T-helper 17 cell (primary cell): ENCODE measurements around the gene PLPPR4. TPM values are rescaled to one million over a fixed set of nuclear protein-coding genes. Genes with fewer than 3 reads are reported as not detected.
"Not testable (repeated sequence)": the region's sequence is repeated elsewhere in the genome, so short reads cannot be mapped to it uniquely, and the experiment has no call there.

Experiments used
- ATAC-seq: fragments of 150-1000 bp; cut with Tn5 transposase; 2 replicates; pipeline ENCODE4 v1.10.0; 2021; ENCODE audit warnings: mild to moderate bottlenecking, moderate library complexity
- DNase-seq, 3 donors: peaks; one replicate each; pipeline versions ENCODE4 v3.0.0 to v3.0.0-alpha.2; 2020 to 2021
- H3K9me3 ChIP-seq: one replicate; pipeline ENCODE4 v1.7.0; 2013; ENCODE audit warnings: low read length, mild to moderate bottlenecking; ENCODE audit not compliant: control insufficient read depth, poor library complexity, severe bottlenecking
- H3K27ac Mint-ChIP-seq: one replicate; pipeline ENCODE4 v1.8.0; 2022; ENCODE audit warnings: mild to moderate bottlenecking, moderate library complexity, mixed read lengths
- H3K27me3 Mint-ChIP-seq: one replicate; pipeline ENCODE4 v1.8.0; 2022; ENCODE audit warnings: mixed read lengths
- H3K36me3 Mint-ChIP-seq: one replicate; pipeline ENCODE4 v1.8.0; 2022; ENCODE audit warnings: low read depth, mixed read lengths
- H3K4me1 Mint-ChIP-seq: one replicate; pipeline ENCODE4 v1.8.0; 2022; ENCODE audit warnings: mild to moderate bottlenecking, mixed read lengths
- H3K4me3 Mint-ChIP-seq: one replicate; pipeline ENCODE4 v1.8.0; 2022; ENCODE audit warnings: mild to moderate bottlenecking, moderate library complexity, mixed read lengths
- total RNA-seq, 4 donors: library from RNA in 2 of 4; stranded (reverse) in 2 of 4; gene quantifications; one replicate each; pipeline ENCODE4 v1.2.3 and lab custom pipeline; 2022 to 2026

PLPPR4 gene
- total RNA-seq, 2 donors from 2014 or later, result not detected

DNA sequence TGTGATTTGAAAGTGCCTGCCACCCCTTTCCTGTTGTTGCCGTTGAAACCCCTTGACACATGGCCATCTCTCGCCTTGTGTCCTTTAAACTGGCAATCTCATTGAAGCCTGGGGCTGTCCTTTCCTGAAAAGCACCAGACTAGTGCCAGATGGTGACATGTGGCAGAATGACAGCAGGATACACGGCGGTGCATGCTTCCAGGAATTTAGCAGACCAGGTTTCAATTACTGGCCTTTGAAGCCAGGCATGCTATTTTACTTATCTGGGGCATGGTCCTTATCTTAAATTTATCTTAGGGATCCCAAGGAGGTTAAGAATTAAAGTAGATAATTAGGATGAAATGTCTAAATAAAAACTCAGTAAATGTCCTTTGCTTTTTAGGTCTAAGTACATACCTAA, 15.2 kb downstream of the PLPPR4 start:
- Mint-ChIP-seq H3K36me3 (no peaks in the 10 kb centered on the region), H3K4me3 (no peak overlapping the region), H3K27ac (no peak overlapping the region), H3K4me1 (no peaks in the 10 kb centered on the region), H3K27me3 (peaks cover 15% of the 10 kb centered on the region)
- ATAC-seq (no peak), DNase-seq (no peak)
- no peaks in the 10 kb centered on the region for H3K9me3 ChIP-seq

DNA sequence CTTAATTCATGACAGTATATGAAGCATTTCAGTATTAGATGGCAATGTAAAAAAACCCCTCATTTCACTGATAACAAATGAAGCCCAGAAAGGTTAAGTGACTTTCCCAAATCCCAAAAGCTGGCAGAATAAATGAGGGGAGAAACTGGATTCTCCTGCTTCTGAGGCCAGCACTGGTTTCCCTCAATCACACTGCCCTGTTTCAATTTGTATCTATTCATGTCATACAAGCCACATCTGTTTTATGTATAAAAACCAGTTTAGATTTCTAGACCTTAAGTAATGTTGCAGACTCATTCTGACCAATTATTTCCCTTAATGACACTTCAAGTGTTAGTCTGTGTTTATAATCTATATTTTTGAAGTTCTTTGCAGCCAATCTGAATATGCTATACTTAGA, 16.8 kb downstream of the PLPPR4 start:
- Mint-ChIP-seq H3K4me1 (no peaks in the 10 kb centered on the region), H3K4me3 (no peak overlapping the region), H3K27me3 (peaks cover 15% of the 10 kb centered on the region), H3K36me3 (no peaks in the 10 kb centered on the region), H3K27ac (no peak overlapping the region)
- no peak for ATAC-seq
- DNase-seq, result no peak
- no peaks in the 10 kb centered on the region for H3K9me3 ChIP-seq

DNA sequence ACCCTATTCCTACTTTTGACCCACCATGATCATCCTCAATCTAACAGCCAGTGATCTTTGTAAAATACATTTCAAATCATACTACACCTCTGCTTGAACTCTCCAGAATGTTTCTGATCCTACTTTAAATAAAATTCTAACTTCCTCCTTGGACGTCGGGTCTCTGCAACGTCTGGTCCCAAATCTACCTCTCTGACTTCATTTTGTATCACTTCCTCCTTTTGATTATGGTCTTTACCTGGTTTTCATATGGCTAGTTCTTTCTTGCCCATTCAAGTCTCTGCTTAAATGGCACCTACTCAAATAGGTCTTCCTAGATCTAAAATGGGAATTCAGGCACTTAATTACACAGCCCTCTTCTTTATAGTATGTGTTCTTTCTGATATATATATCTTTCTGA, 18.2 kb downstream of the PLPPR4 start:
- no peaks in the 10 kb centered on the region for H3K36me3 Mint-ChIP-seq
- no peak for ATAC-seq
- no peak overlapping the region for H3K4me3 Mint-ChIP-seq
- peaks cover 15% of the 10 kb centered on the region for H3K27me3 Mint-ChIP-seq
- H3K9me3 ChIP-seq, result peaks cover 2% of the 10 kb centered on the region
- no peaks in the 10 kb centered on the region for H3K4me1 Mint-ChIP-seq
- H3K27ac Mint-ChIP-seq, result no peak overlapping the region
- DNase-seq, result no peak

DNA sequence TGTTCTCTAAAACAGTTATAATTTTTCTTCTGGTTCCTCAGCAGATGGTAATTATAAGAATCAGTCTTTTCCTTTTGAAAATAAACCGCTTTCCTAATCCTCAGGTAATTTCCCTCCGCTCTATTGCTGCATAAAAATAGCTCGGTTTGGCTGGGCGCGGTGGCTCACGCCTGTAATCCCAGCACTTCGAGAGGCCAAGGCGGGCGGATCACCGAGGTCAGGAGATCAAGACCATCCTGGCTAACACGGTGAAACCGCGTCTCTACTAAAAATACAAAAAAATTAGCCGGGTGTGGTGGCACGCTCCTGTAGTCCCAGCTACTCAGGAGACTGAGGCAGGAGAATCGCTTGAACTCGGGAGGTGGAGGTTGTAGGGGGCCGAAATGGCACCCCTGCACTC, 19.2 kb downstream of the PLPPR4 start:
- not testable (repeated sequence) for H3K9me3 ChIP-seq, ATAC-seq, H3K4me1 Mint-ChIP-seq, H3K27ac Mint-ChIP-seq, H3K36me3 Mint-ChIP-seq, DNase-seq, H3K4me3 Mint-ChIP-seq
- H3K27me3 Mint-ChIP-seq, result peaks cover 15% of the 10 kb centered on the region

DNA sequence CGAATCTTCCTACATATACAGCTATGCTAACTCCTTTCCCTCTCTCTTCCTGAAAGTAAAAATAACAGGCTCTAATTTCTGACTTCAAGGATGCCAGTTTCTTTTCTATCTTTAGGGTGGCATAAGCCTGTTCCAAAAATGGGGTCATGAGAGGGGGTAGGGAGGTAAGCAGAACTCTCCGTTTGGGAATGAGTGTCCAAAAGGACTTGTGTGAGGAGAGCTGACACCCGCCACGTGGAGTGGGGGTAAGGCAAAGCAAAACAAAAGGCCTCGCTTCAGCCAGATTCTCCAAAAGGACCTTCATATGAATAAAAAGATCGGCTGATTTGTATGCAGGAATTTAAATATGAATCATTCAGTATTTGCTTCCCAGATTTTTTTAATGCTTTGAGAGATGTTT, 28.6 kb downstream of the PLPPR4 start:
- H3K4me1 Mint-ChIP-seq, result no peaks in the 10 kb centered on the region
- no peak for ATAC-seq
- H3K27ac Mint-ChIP-seq, result no peak overlapping the region
- no peak overlapping the region for H3K4me3 Mint-ChIP-seq
- DNase-seq, result no peak
- no peaks in the 10 kb centered on the region for H3K36me3 Mint-ChIP-seq
- H3K9me3 ChIP-seq, result no peaks in the 10 kb centered on the region
- no peaks in the 10 kb centered on the region for H3K27me3 Mint-ChIP-seq

DNA sequence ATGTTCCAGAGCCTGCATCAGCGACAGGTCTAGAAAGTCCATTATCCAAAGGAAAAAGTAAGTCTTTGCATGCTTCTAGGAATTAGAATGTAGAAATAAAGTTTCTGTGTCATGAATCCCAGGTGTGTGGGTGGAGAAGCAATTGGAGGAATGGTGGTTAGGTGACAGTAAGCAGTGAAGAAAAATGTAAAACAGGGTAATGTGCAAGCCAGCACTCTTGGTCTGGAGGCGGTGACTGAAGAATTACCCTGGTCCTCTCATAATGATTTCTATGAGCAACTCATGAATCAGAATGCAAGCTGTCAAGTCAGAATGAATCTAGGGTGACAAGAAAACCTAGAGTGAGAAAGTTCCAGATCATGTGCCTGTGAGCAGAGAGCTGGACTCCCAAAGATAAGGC, 33.6 kb downstream of the PLPPR4 start:
- no peaks in the 10 kb centered on the region for H3K9me3 ChIP-seq
- no peak overlapping the region for H3K4me3 Mint-ChIP-seq
- no peaks in the 10 kb centered on the region for H3K36me3 Mint-ChIP-seq
- no peaks in the 10 kb centered on the region for H3K4me1 Mint-ChIP-seq
- H3K27ac Mint-ChIP-seq, result no peak overlapping the region
- ATAC-seq (no peak), DNase-seq (no peak)
- no peaks in the 10 kb centered on the region for H3K27me3 Mint-ChIP-seq

DNA sequence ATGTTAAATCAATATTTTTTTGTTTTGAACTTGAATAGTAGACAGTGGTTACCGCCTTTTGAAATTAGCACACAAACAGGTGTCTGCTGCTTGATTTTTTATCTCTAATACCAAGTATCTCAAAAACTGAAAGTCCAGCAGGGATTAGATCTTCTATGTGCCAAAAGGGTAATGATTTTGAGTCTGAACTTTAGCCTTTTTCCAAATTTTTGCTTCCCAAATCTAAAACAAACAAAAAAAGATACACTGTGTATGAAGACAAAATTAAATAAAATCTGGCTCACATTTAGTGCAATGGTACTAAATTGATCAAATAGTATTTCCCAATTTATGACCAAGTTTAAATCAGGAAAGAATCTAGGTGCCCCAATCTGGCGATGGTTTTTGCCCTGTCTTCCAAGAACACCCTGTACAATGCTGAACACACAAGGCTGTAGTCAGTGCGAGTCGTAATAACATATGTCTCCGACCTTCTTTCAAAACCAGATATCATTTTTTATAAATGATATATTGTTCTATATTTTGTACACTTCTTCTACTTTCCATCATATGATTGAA, 40.5 kb downstream of the PLPPR4 start:
- no peaks in the 10 kb centered on the region for H3K9me3 ChIP-seq
- ATAC-seq (no peak), DNase-seq (no peak)
- H3K27me3 Mint-ChIP-seq, result no peaks in the 10 kb centered on the region
- no peak overlapping the region for H3K4me3 Mint-ChIP-seq
- H3K36me3 Mint-ChIP-seq, result no peaks in the 10 kb centered on the region
- no peak overlapping the region for H3K27ac Mint-ChIP-seq
- H3K4me1 Mint-ChIP-seq, result no peaks in the 10 kb centered on the region

DNA sequence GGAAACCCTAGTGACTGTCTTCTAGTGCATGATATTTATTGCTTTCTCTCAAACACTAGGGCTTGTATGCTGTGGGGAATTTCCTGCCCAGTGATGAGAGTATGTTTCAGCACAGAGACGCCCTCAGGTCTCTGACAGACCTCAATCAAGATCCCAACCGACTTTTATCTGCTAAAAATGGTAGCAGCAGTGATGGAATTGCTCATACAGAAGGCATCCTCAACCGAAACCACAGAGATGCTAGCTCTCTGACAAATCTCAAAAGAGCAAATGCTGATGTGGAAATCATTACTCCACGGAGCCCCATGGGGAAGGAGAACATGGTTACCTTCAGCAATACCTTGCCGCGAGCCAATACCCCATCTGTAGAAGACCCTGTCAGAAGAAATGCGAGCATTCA, 41.3 kb downstream of the PLPPR4 start:
- DNase-seq (no peak), ATAC-seq (no peak)
- Mint-ChIP-seq H3K27me3 (no peaks in the 10 kb centered on the region), H3K4me3 (no peak overlapping the region), H3K27ac (no peak overlapping the region), H3K4me1 (no peaks in the 10 kb centered on the region), H3K36me3 (no peaks in the 10 kb centered on the region)
- H3K9me3 ChIP-seq, result no peaks in the 10 kb centered on the region

DNA sequence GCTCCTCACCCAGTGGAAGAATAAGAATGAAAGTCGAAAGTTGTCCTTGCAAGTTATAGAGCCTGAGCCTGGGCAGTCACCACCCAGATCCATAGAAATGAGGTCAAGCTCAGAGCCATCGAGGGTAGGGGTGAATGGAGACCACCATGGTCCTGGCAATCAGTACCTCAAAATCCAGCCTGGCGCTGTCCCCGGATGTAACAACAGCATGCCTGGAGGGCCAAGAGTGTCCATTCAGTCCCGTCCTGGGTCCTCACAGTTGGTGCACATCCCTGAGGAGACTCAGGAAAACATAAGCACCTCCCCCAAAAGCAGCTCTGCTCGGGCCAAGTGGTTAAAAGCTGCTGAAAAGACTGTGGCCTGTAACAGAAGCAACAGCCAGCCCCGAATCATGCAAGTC, 41.8 kb downstream of the PLPPR4 start:
- Mint-ChIP-seq H3K4me3 (no peak overlapping the region), H3K27me3 (peaks cover under 1% of the 10 kb centered on the region), H3K4me1 (no peaks in the 10 kb centered on the region), H3K36me3 (no peaks in the 10 kb centered on the region), H3K27ac (no peak overlapping the region)
- H3K9me3 ChIP-seq, result no peaks in the 10 kb centered on the region
- no peak for DNase-seq
- ATAC-seq, result no peak

DNA sequence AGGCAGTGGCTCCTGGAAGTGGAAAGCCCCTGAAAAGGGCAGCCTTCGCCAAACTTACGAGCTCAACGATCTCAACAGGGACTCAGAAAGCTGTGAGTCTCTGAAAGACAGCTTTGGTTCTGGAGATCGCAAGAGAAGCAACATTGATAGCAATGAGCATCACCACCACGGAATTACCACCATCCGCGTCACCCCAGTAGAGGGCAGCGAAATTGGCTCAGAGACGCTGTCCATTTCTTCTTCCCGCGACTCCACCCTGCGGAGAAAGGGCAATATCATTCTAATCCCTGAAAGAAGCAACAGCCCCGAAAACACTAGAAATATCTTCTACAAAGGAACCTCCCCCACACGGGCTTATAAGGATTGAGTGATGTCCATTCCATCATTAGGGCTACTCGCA, 42.4 kb downstream of the PLPPR4 start:
- H3K9me3 ChIP-seq, result no peaks in the 10 kb centered on the region
- no peak overlapping the region for H3K4me3 Mint-ChIP-seq
- no peak for DNase-seq
- no peak for ATAC-seq
- no peaks in the 10 kb centered on the region for H3K36me3 Mint-ChIP-seq
- no peaks in the 10 kb centered on the region for H3K4me1 Mint-ChIP-seq
- H3K27me3 Mint-ChIP-seq, result peaks cover 6% of the 10 kb centered on the region
- no peak overlapping the region for H3K27ac Mint-ChIP-seq

DNA sequence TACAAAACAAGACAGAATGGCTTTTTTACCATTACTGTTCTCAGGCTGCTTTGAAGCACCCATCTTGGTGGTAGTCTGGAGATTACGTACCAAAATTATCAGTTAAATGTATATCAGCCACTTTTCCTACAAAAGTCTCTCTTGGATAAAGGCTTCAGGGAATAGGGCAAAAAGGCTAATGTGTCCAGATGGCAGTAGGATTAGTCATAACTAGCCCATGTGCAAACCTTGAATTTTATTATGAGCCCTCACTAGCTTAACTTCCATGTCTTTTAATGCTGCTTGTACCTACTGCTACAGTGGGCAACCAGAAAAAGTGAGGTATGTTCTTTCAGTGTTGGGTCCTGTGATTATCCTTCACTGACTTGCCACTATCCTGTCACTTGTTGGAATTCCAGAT, 51.0 kb downstream of the PLPPR4 start:
- ATAC-seq, result no peak
- no peak overlapping the region for H3K4me3 Mint-ChIP-seq
- no peak for DNase-seq
- H3K36me3 Mint-ChIP-seq, result peaks cover 2% of the 10 kb centered on the region
- H3K27me3 Mint-ChIP-seq, result peaks cover 6% of the 10 kb centered on the region
- no peaks in the 10 kb centered on the region for H3K9me3 ChIP-seq
- H3K4me1 Mint-ChIP-seq, result no peaks in the 10 kb centered on the region
- no peak overlapping the region for H3K27ac Mint-ChIP-seq

DNA sequence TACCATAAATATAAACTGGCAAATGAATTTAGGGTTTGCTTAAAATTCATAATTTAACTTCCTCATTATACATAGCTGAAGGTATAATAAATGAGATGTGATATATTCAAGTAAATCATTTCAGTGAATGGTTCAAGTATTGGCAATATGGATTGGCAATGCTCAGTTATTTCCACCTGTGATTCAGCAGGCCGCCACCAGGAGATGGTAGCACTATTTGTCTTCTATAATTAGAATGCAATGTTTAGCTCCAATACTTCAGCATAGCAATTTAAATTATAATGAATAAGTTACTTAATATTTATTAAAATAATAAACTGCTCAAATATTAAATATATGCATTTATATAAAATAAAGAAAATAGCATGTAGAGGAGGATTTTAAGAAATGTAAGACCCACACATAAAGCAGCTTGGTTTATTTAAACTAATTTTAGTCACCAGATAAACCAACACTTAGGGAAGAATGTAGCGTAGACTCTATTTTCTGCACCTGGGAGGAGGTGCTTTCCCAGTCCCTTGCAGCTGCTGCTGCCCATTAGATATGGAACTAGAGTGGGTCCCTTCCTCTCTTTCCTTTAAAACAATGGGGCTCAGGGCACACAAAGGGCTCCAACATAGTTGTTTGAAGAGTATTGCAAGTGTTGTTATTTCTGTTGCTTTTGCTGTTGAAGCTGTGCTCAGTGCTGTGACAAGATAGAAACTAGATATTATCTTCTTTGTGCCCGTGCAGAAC, 62.1 kb downstream of the PLPPR4 start:
- H3K4me3 Mint-ChIP-seq, result no peak overlapping the region
- H3K4me1 Mint-ChIP-seq, result no peaks in the 10 kb centered on the region
- ATAC-seq, result no peak
- no peak overlapping the region for H3K27ac Mint-ChIP-seq
- H3K27me3 Mint-ChIP-seq, result peaks cover 13% of the 10 kb centered on the region
- DNase-seq, result no peak
- no peaks in the 10 kb centered on the region for H3K9me3 ChIP-seq
- H3K36me3 Mint-ChIP-seq, result no peaks in the 10 kb centered on the region

DNA sequence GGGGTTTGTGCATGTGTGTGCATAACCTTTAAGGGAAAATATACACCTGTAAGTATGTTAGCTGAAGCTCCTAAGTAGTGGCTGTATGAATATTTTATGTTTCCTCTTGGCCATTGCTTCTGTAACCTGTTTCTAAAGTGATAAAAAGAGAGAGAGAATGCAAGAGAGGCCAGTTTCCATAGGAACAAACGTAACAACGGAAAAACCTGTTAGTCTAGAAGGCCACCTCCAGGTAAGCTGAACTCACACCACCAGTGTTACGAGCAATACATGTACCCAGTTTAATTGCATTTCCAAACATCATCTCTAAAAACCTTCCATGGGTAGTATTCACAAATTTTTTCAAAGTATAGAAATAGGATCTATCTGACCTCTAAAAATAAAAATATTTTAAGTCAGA, 63.1 kb downstream of the PLPPR4 start:
- Mint-ChIP-seq H3K36me3 (no peaks in the 10 kb centered on the region), H3K4me1 (no peaks in the 10 kb centered on the region), H3K27me3 (peaks cover 13% of the 10 kb centered on the region), H3K4me3 (no peak overlapping the region), H3K27ac (no peak overlapping the region)
- DNase-seq (no peak), ATAC-seq (no peak)
- no peaks in the 10 kb centered on the region for H3K9me3 ChIP-seq

DNA sequence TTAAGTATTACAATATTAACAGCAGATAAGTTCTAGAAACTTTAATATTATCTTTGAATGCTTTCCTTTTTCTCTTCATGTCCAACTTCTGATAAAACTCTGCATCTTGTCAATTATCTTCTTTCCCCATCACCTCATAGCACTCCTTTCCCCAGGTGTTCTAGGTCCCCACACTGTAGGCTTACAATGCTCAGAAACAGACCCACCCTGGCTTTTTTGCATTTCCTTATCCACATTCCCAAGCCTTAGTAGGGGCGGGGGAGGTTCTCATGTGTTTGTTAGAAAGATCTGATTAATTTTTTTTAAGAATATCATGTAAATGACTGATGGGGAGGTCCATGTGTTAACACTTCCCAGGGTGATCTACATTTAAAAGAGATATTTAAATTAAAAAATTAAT, 63.9 kb downstream of the PLPPR4 start:
- no peaks in the 10 kb centered on the region for H3K36me3 Mint-ChIP-seq
- no peaks in the 10 kb centered on the region for H3K9me3 ChIP-seq
- H3K27me3 Mint-ChIP-seq, result peaks cover 13% of the 10 kb centered on the region
- ATAC-seq (no peak), DNase-seq (no peak)
- no peak overlapping the region for H3K4me3 Mint-ChIP-seq
- H3K27ac Mint-ChIP-seq, result no peak overlapping the region
- H3K4me1 Mint-ChIP-seq, result no peaks in the 10 kb centered on the region
